Choroid plexus epithelial cell (primary cell): ENCODE measurements around the gene PPP1R14B.

Source experiments
- DNase-seq: peaks from one replicate; pipeline ENCODE4 v3.0.0-alpha.2; 2010; ENCODE audit warnings: low read depth
- H3K4me3 ChIP-seq: 2 replicates; pipeline ENCODE4 v1.5.1; 2011; ENCODE audit warnings: low read depth, mild to moderate bottlenecking, control low read depth, low read length, moderate library complexity
- CTCF ChIP-seq: conservative IDR thresholded peaks from 2 replicates; pipeline ENCODE4 v1.5.1; 2011; ENCODE audit warnings: low read depth, mild to moderate bottlenecking, control low read depth, inconsistent platforms, low read length, moderate library complexity

The PPP1R14B gene

GRCh38 chr11:64268025-64268892 lies 21.5 kb upstream of the PPP1R14B start:
- H3K4me3 ChIP-seq: peak overlapping the region; percentile 70
- no peak for TF ChIP-seq CTCF
- no peak for DNase-seq

GRCh38 chr11:64267207-64267945 lies 20.6 kb upstream of the PPP1R14B start:
- no peak for TF ChIP-seq CTCF
- no peak for DNase-seq

GRCh38 chr11:64266339-64266738 lies 19.6 kb upstream of the PPP1R14B start:
- H3K4me3 ChIP-seq: no peak overlapping the region
- no peak for DNase-seq
- TF ChIP-seq CTCF: no peak

More at GRCh38 chr11:64267207-64267945, 20.6 kb upstream of the PPP1R14B start:
- no peak overlapping the region for H3K4me3 ChIP-seq

- no peak for DNase-seq
- no peak overlapping the region for H3K4me3 ChIP-seq
- no peak for TF ChIP-seq CTCF
Measured at GRCh38 chr11:64265176-64266160, 18.7 kb upstream of the PPP1R14B start.

- no peak overlapping the region for H3K4me3 ChIP-seq
- no peak for DNase-seq
- no peak for TF ChIP-seq CTCF
Measured at GRCh38 chr11:64264371-64264852, 17.7 kb upstream of the PPP1R14B start.

- H3K4me3 ChIP-seq: no peak overlapping the region
- TF ChIP-seq CTCF: no peak
- no peak for DNase-seq
Measured at GRCh38 chr11:64263947-64264317, 17.2 kb upstream of the PPP1R14B start.
